Cardiac fibroblast (primary cell): ENCODE data around the gene GPR132.

Experiments used
- DNase-seq, 2 donors: peaks; one replicate each; pipeline versions ENCODE4 v3.0.0 to v3.0.0-alpha.2; 2010; ENCODE audit warnings: low read depth in 2 of 2
- H3K4me3 ChIP-seq, 2 donors: replicated peaks in 1 of 2; 1 replicate in 1 of 2; 2 replicates in 1 of 2; pipeline ENCODE4 v1.5.1; 2011; ENCODE audit warnings: low read depth in 2 of 2, low read length in 2 of 2, mild to moderate bottlenecking in 2 of 2, moderate library complexity in 1 of 2
- TF ChIP-seq, protein P1 (sequence below): IDR thresholded peaks from one replicate; pipeline ENCODE4 v1.5.1; 2011; ENCODE audit warnings: low read depth, mild to moderate bottlenecking, low read length, inconsistent platforms

Gene GPR132

DNA sequence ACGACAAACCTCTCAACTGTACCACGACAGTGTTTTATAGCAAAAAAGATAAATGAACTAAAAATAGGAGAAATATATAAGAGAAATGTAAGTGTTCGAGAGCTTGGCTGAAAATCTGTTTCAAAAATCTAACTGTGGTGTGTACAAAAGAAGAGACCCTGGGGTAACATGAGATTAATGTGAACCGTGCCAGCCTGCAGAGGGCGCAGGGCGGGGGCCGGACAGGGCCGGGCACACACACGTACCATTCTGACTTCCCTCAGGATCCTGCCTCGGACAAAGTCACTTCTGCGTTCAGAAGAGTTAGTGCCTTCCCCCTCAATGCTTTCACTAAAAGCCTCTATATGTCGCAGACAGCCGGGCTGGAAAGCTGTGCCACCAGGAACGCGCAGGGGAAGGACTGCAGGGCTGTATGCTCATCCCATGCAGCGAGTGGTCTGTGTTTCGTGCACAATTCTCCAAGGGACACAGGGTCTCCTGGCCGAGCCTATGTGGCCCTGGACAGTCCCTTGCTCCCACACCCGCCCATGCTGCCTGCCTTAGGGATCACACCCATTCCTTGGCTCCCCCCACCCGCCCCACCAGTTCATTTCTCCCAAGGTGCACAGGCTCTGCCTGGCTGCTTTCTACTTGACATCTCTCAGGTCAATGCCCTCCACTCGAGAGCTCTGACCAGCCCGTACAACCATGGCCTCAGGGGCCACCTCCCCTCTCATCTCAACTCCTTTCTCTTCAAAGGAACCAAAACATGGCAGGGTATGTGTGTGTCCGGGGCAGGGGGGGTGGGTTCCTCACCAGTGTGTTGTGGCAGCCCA lies 52.9 kb downstream of the GPR132 start:
- TF ChIP-seq, protein P1, sequence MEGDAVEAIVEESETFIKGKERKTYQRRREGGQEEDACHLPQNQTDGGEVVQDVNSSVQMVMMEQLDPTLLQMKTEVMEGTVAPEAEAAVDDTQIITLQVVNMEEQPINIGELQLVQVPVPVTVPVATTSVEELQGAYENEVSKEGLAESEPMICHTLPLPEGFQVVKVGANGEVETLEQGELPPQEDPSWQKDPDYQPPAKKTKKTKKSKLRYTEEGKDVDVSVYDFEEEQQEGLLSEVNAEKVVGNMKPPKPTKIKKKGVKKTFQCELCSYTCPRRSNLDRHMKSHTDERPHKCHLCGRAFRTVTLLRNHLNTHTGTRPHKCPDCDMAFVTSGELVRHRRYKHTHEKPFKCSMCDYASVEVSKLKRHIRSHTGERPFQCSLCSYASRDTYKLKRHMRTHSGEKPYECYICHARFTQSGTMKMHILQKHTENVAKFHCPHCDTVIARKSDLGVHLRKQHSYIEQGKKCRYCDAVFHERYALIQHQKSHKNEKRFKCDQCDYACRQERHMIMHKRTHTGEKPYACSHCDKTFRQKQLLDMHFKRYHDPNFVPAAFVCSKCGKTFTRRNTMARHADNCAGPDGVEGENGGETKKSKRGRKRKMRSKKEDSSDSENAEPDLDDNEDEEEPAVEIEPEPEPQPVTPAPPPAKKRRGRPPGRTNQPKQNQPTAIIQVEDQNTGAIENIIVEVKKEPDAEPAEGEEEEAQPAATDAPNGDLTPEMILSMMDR, result peak; percentile 12
- H3K4me3 ChIP-seq, result no peak overlapping the region
- no peak for DNase-seq

GRCh38 chr14:105011312-105011990 lies 53.8 kb downstream of the GPR132 start:
- H3K4me3 ChIP-seq, result no peak overlapping the region
- TF ChIP-seq, protein P1, result no peak
- DNase-seq, result no peak

DNA sequence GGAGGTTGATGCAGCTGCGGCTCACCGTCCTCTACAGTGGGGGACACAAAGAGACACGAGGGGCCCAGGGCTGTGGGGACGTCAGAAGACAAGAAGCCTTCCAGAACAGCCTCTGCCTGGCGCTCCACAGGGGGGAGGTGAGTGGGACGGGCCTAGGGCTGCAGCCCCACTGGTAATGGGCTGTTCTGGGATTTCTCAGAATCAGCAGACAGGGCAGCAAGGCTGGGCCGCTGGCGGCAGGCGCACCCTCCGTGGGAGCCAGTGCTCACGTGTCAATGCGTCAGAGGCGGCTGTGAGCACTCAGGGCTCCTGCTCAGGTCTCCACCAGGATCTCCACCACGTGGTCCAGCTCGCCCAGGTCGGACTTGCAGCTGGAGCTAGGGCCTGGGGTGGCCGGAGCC lies 54.3 kb downstream of the GPR132 start:
- TF ChIP-seq, protein P1, result no peak
- no peak overlapping the region for H3K4me3 ChIP-seq
- no peak for DNase-seq

GRCh38 chr14:105010106-105010505 lies 55.1 kb downstream of the GPR132 start:
- DNase-seq, result no peak
- TF ChIP-seq, protein P1, result no peak
- no peak overlapping the region for H3K4me3 ChIP-seq

- H3K4me3 ChIP-seq, result no peak overlapping the region
- TF ChIP-seq, protein P1, result no peak
- DNase-seq, result no peak
Measured at GRCh38 chr14:105007593-105008264, 57.5 kb downstream of the GPR132 start.

GRCh38 chr14:105006831-105007592 lies 58.2 kb downstream of the GPR132 start:
- no peak overlapping the region for H3K4me3 ChIP-seq
- no peak for DNase-seq
- TF ChIP-seq, protein P1, result no peak
